HEK293 (cell line): ENCODE data around the gene PKDREJ.

Experiments used
- HOXC10 ChIP-seq: sonication (generic); formaldehyde crosslinking; IDR thresholded peaks from 2 replicates; pipeline ENCODE4 v1.8.1; 2023; ENCODE audit warnings: mild to moderate bottlenecking, missing genetic modification reagents
- ZNF16 ChIP-seq: fragments of 450-650 bp; formaldehyde crosslinking; IDR thresholded peaks from 2 replicates; pipeline ENCODE4 v1.5.1; 2016; ENCODE audit warnings: low read depth, missing biosample characterization, missing genetic modification characterization
- ZNF521 ChIP-seq: fragments of 450-650 bp; formaldehyde crosslinking; IDR thresholded peaks from 2 replicates; pipeline ENCODE4 v1.5.1; 2017; ENCODE audit warnings: missing biosample characterization, mild to moderate bottlenecking, missing genetic modification characterization
- TF ChIP-seq, protein P1 (sequence below): fragments of 450-650 bp; formaldehyde crosslinking; IDR thresholded peaks from 2 replicates; pipeline ENCODE4 v1.5.1; 2016; ENCODE audit warnings: missing biosample characterization, missing genetic modification characterization

DNA sequence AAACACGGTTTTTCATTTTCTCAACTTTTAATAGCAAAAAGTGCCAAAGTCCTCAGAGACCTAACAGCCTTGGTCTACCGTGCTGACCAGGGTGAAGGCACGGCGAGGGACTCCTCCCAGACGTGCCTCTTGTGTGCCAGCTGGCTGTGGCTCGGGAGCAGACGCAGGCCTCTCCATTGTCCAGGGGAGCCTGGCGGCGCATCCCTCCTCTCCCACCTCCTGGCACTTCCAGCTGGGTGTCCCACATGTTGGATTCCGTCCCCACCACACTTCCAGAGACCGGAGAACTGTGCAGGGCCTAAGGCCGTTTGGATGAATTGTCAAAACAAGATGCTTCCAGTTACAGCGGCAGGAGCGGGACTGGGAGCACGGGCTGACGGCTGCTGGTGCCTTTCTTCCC, 24.6 kb downstream of the PKDREJ start:
- no peak for TF ChIP-seq ZNF16 (tag by site-specific recombination)
- no peak for TF ChIP-seq HOXC10
- TF ChIP-seq, protein P1, sequence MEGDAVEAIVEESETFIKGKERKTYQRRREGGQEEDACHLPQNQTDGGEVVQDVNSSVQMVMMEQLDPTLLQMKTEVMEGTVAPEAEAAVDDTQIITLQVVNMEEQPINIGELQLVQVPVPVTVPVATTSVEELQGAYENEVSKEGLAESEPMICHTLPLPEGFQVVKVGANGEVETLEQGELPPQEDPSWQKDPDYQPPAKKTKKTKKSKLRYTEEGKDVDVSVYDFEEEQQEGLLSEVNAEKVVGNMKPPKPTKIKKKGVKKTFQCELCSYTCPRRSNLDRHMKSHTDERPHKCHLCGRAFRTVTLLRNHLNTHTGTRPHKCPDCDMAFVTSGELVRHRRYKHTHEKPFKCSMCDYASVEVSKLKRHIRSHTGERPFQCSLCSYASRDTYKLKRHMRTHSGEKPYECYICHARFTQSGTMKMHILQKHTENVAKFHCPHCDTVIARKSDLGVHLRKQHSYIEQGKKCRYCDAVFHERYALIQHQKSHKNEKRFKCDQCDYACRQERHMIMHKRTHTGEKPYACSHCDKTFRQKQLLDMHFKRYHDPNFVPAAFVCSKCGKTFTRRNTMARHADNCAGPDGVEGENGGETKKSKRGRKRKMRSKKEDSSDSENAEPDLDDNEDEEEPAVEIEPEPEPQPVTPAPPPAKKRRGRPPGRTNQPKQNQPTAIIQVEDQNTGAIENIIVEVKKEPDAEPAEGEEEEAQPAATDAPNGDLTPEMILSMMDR (tag by site-specific recombination), result no peak
- no peak for TF ChIP-seq ZNF521
